ENCODE measurements around the gene SOX6.

DNA sequence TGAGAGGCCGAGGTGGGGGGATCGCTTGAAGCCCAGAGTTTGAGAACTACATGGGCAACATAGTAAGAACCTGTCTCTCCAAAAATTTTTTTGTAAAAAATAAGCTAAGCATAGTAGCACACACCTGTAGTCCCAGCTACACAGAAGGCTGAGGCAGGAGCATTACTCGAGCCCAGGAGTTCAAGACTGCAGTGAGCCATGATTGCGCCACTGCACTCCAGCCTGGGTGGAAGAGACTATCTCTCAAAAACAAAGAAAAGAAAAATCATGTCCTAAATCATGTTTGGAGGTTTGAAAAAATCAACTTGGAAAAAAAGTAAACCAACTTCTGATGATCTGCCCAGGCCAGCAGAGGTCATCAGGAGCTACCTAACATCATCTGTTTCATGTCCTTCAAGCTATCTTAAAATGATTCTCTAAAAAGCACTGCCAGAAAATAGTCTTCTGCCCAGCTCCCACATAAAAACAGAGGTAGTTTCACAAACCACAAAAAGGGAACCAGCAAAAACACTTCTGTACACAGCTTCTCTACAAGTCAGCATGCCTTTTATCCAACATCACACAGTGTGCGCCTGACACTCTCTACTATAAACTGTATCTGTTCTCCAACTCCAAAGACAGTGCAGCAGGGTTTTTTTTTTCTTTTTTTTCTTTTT is 165.0 kb downstream of the SOX6 start:
- no peak for TF ChIP-seq POLR2A (IDR thresholded peaks at IDR 0.05; ENCODE audit: low read depth, low read length)
- no peak for TF ChIP-seq POLR2AphosphoS5 (IDR thresholded peaks at IDR 0.05; ENCODE audit: low read depth, low read length)
- TF ChIP-seq POU2F2 (IDR thresholded peaks at IDR 0.05; ENCODE audit: low read depth, low read length): no peak
- TF ChIP-seq TAF1 (IDR thresholded peaks at IDR 0.05; ENCODE audit: low read depth, low read length): no peak

All from GM12891 (cell line).